Activated CD4-positive, alpha-beta T cell treated with anti-CD3 and anti-CD28 coated beads, Interleukin-2, amount 10 ng/mL, durations not matched to agents 7 days and 5 days (primary cell): ENCODE measurements around the gene SAPCD2. TPM values are rescaled to one million over a fixed set of nuclear protein-coding genes. Genes with fewer than 3 reads are reported as not detected.

ENCODE experiments used
- CTCF ChIA-PET: fragments of 350-600 bp; sonication (Branson Sonifier 250); formaldehyde crosslinking; loops from one replicate; lab custom pipeline; 2021; ENCODE audit warnings: antibody characterized with exemption; lab: Charles Lee
- POLR2A ChIA-PET: fragments of 350-600 bp; sonication (Branson Sonifier 250); formaldehyde crosslinking; loops from one replicate; lab custom pipeline; 2021; ENCODE audit warnings: antibody characterized with exemption; lab: Charles Lee
- DNase-seq: peaks from one replicate; pipeline ENCODE4 v3.0.0-alpha.2; 2020
- H3K27ac Mint-ChIP-seq: one replicate; pipeline ENCODE4 v1.8.0; 2021; ENCODE audit warnings: mild to moderate bottlenecking, moderate library complexity, mixed read lengths
- H3K27me3 Mint-ChIP-seq: one replicate; pipeline ENCODE4 v1.8.0; 2021; ENCODE audit warnings: mixed read lengths
- H3K36me3 Mint-ChIP-seq: one replicate; pipeline ENCODE4 v1.8.0; 2021; ENCODE audit warnings: low read depth, mixed read lengths
- H3K4me1 Mint-ChIP-seq: one replicate; pipeline ENCODE4 v1.8.0; 2021; ENCODE audit warnings: mixed read lengths
- H3K4me3 Mint-ChIP-seq: one replicate; pipeline ENCODE4 v1.8.0; 2021; ENCODE audit warnings: mild to moderate bottlenecking, moderate library complexity, mixed read lengths
- H3K9me3 Mint-ChIP-seq: one replicate; pipeline ENCODE4 v1.8.0; 2021; ENCODE audit warnings: mixed read lengths
- total RNA-seq, 2 experiments: library from RNA; stranded (reverse); gene quantifications; one replicate each; pipeline ENCODE4 v1.2.3, GENCODE V29; 2021

SAPCD2 gene
- total RNA-seq, 2 experiments from 2014 or later = 33.8 to 40.6 TPM

- CTCF ChIA-PET = interaction anchor here (0.7 to 1.9 kb wide), 5 partner anchors 17 to 310 kb away, joined by 3 to 6 read pairs (median 3); partner anchors contain the start of genes EXD3, MAN1B1, NOXA1 and RNF224
- peaks cover 8% of the 10 kb centered on the region for H3K36me3 Mint-ChIP-seq
- peaks cover 8% of the 10 kb centered on the region for H3K4me1 Mint-ChIP-seq
- DNase-seq = no peak
- POLR2A ChIA-PET = interaction anchor here (0.5 kb wide), 1 partner anchor 96 kb away, joined by 5 read pairs; no protein-coding TSS in a partner anchor
- H3K27me3 Mint-ChIP-seq = no peaks in the 10 kb centered on the region
- H3K4me3 Mint-ChIP-seq = peak overlapping the region; percentile 72
- H3K27ac Mint-ChIP-seq = no peak overlapping the region
- H3K9me3 Mint-ChIP-seq = no peaks in the 10 kb centered on the region
These were observed 42.4 kb upstream of the SAPCD2 start for GRCh38 chr9:137112564-137113384.

GRCh38 chr9:137111788-137112563, 41.6 kb upstream of the SAPCD2 start:
- H3K27ac Mint-ChIP-seq = no peak overlapping the region
- H3K36me3 Mint-ChIP-seq = peaks cover 8% of the 10 kb centered on the region

GRCh38 chr9:137110911-137111787, 40.8 kb upstream of the SAPCD2 start:
- H3K36me3 Mint-ChIP-seq = peaks cover 8% of the 10 kb centered on the region
- no peak overlapping the region for H3K27ac Mint-ChIP-seq
- no peak for DNase-seq
- H3K9me3 Mint-ChIP-seq = no peaks in the 10 kb centered on the region
- no peak overlapping the region for H3K4me3 Mint-ChIP-seq
- H3K27me3 Mint-ChIP-seq = no peaks in the 10 kb centered on the region
- peaks cover 8% of the 10 kb centered on the region for H3K4me1 Mint-ChIP-seq
- ChIA-PET CTCF (no interaction called here), POLR2A (no interaction called here)

More at GRCh38 chr9:137111788-137112563, 41.6 kb upstream of the SAPCD2 start:
- POLR2A ChIA-PET = no interaction called here
- no peak for DNase-seq
- no peak overlapping the region for H3K4me3 Mint-ChIP-seq
- no peaks in the 10 kb centered on the region for H3K27me3 Mint-ChIP-seq
- H3K4me1 Mint-ChIP-seq = peaks cover 8% of the 10 kb centered on the region
- H3K9me3 Mint-ChIP-seq = no peaks in the 10 kb centered on the region
- CTCF ChIA-PET = interaction anchor here (1.9 kb wide), 1 partner anchor 116 kb away, joined by 6 read pairs; the partner anchor contains the start of gene RNF224

- Mint-ChIP-seq H3K36me3 (peaks cover 9% of the 10 kb centered on the region), H3K4me1 (peaks cover 8% of the 10 kb centered on the region), H3K4me3 (no peak overlapping the region), H3K9me3 (no peaks in the 10 kb centered on the region), H3K27me3 (no peaks in the 10 kb centered on the region), H3K27ac (no peak overlapping the region)
- DNase-seq = no peak
- ChIA-PET CTCF (interaction anchor here (0.5 kb wide), 1 partner anchor 442 kb away, joined by 3 read pairs; no protein-coding TSS in a partner anchor), POLR2A (no interaction called here)
These were observed 40.0 kb upstream of the SAPCD2 start for GRCh38 chr9:137110147-137110910.

- no peak overlapping the region for H3K27ac Mint-ChIP-seq
- CTCF ChIA-PET = interaction anchor here (0.5 to 0.9 kb wide), 2 partner anchors 63 to 443 kb away, joined by 3 read pairs; no protein-coding TSS in a partner anchor
- POLR2A ChIA-PET = no interaction called here
- H3K4me3 Mint-ChIP-seq = no peak overlapping the region
- H3K27me3 Mint-ChIP-seq = no peaks in the 10 kb centered on the region
- peaks cover 13% of the 10 kb centered on the region for H3K36me3 Mint-ChIP-seq
- peaks cover 1% of the 10 kb centered on the region for H3K9me3 Mint-ChIP-seq
- DNase-seq = no peak
- peaks cover 8% of the 10 kb centered on the region for H3K4me1 Mint-ChIP-seq
These were observed 39.1 kb upstream of the SAPCD2 start for GRCh38 chr9:137109250-137110146.

- peaks cover 3% of the 10 kb centered on the region for H3K9me3 Mint-ChIP-seq
- DNase-seq = no peak
- no peaks in the 10 kb centered on the region for H3K27me3 Mint-ChIP-seq
- peaks cover 13% of the 10 kb centered on the region for H3K36me3 Mint-ChIP-seq
- no peak overlapping the region for H3K4me3 Mint-ChIP-seq
- CTCF ChIA-PET = interaction anchor here (0.9 to 2.4 kb wide), 2 partner anchors 13 to 62 kb away, joined by 3 to 8 read pairs; no protein-coding TSS in a partner anchor
- POLR2A ChIA-PET = no interaction called here
- peaks cover 8% of the 10 kb centered on the region for H3K4me1 Mint-ChIP-seq
- H3K27ac Mint-ChIP-seq = no peak overlapping the region
These were observed 38.4 kb upstream of the SAPCD2 start for GRCh38 chr9:137108608-137109249.

GRCh38 chr9:137107982-137108381, 37.6 kb upstream of the SAPCD2 start:
- CTCF ChIA-PET = interaction anchor here (1.4 to 2.4 kb wide), 2 partner anchors 13 to 28 kb away, joined by 3 to 8 read pairs; no protein-coding TSS in a partner anchor
- DNase-seq = no peak
- Mint-ChIP-seq H3K27ac (no peak overlapping the region), H3K4me1 (peaks cover 3% of the 10 kb centered on the region), H3K27me3 (no peaks in the 10 kb centered on the region), H3K4me3 (no peak overlapping the region), H3K9me3 (peaks cover 3% of the 10 kb centered on the region), H3K36me3 (peaks cover 12% of the 10 kb centered on the region)
- POLR2A ChIA-PET = no interaction called here

- ChIA-PET POLR2A (interaction anchor here (0.6 to 0.9 kb wide), 2 partner anchors 12 to 187 kb away, joined by 3 read pairs; no protein-coding TSS in a partner anchor), CTCF (interaction anchor here (0.7 to 2.4 kb wide), 4 partner anchors 12 to 100 kb away, joined by 3 to 8 read pairs (median 3); no protein-coding TSS in a partner anchor)
- no peaks in the 10 kb centered on the region for H3K27me3 Mint-ChIP-seq
- no peak overlapping the region for H3K4me3 Mint-ChIP-seq
- DNase-seq = no peak
- peaks cover 1% of the 10 kb centered on the region for H3K4me1 Mint-ChIP-seq
- peaks cover 3% of the 10 kb centered on the region for H3K9me3 Mint-ChIP-seq
- peaks cover 10% of the 10 kb centered on the region for H3K36me3 Mint-ChIP-seq
- H3K27ac Mint-ChIP-seq = no peak overlapping the region
These were observed 37.1 kb upstream of the SAPCD2 start for GRCh38 chr9:137107312-137107921.

GRCh38 chr9:137106662-137107250, 36.4 kb upstream of the SAPCD2 start:
- DNase-seq = no peak
- peaks cover 1% of the 10 kb centered on the region for H3K4me1 Mint-ChIP-seq
- H3K27ac Mint-ChIP-seq = no peak overlapping the region
- H3K4me3 Mint-ChIP-seq = no peak overlapping the region
- no peaks in the 10 kb centered on the region for H3K27me3 Mint-ChIP-seq
- peaks cover 10% of the 10 kb centered on the region for H3K36me3 Mint-ChIP-seq
- peaks cover 3% of the 10 kb centered on the region for H3K9me3 Mint-ChIP-seq
- CTCF ChIA-PET = interaction anchor here (0.7 to 2.4 kb wide), 5 partner anchors 11 to 100 kb away, joined by 3 to 8 read pairs (median 3); no protein-coding TSS in a partner anchor
- POLR2A ChIA-PET = interaction anchor here (0.6 to 0.9 kb wide), 2 partner anchors 11 to 188 kb away, joined by 3 read pairs; no protein-coding TSS in a partner anchor
